GM12878 (cell line): ENCODE measurements around the gene GATAD2B. TPM values are rescaled to one million over a fixed set of nuclear protein-coding genes. Genes with fewer than 3 reads are reported as not detected.

ENCODE experiments used
- ATAC-seq: fragments of 200-7000 bp; cut with Tn5 transposase; 3 replicates; pipeline ENCODE4 v1.9.1; 2020; ENCODE audit warnings: mild to moderate bottlenecking, moderate library complexity
- BruUV-seq: library from RNA; stranded (reverse); fragments of 400-500 nt; replicated peaks from 2 replicates; lab custom pipeline; 2021; lab: Mats Ljungman, UMichigan
- CTCF ChIA-PET: fragments of 300-600 bp; sonication (Branson Sonifier 250); formaldehyde crosslinking; extraction: SDS; loops from one replicate; lab custom pipeline; 2021; ENCODE audit warnings: inconsistent platforms; lab: Yijun Ruan, JAX
- POLR2A ChIA-PET: fragments of 350-600 bp; formaldehyde crosslinking; extraction: SDS; loops from one replicate; lab custom pipeline; 2021; ENCODE audit warnings: inconsistent platforms; lab: Charles Lee
- RAD21 ChIA-PET: fragments of 300-600 bp; sonication (Branson Sonifier 250); formaldehyde crosslinking; loops from one replicate; lab custom pipeline; 2023; ENCODE audit warnings: antibody characterized with exemption; ENCODE audit not compliant: unreplicated experiment; lab: Charles Lee
- SMC1A ChIA-PET: fragments of 300-600 bp; sonication (Branson Sonifier 250); formaldehyde crosslinking; loops from one replicate; lab custom pipeline; 2023; ENCODE audit not compliant: unreplicated experiment, uncharacterized antibody; lab: Charles Lee
- DNase-seq: peaks from one replicate; pipeline ENCODE4 v3.0.0-alpha.2; 2011; ENCODE audit warnings: low read depth, low spot score
- FAIRE-seq: peaks from 3 replicates; lab custom pipeline; 2011; peaks lifted over from hg19 to GRCh38; lab: Jason Lieb, UNC
- H2AFZ ChIP-seq: 2 replicates; pipeline ENCODE4 v1.6.0; 2011; ENCODE audit warnings: low read depth, low read length, control low read depth; ENCODE audit not compliant: control insufficient read depth
- H3K27ac ChIP-seq: 2 replicates; pipeline ENCODE4 v1.5.1; 2011; ENCODE audit warnings: control low read depth; ENCODE audit not compliant: control insufficient read depth, insufficient read depth
- H3K27me3 ChIP-seq, 2 experiments: replicated peaks in 1 of 2; 2 replicates each; pipeline versions ENCODE4 v1.6.0 to v1.6.1; 2011; ENCODE audit warnings: low read length in 1 of 2; ENCODE audit not compliant: control insufficient read depth in 2 of 2, insufficient read depth in 2 of 2
- H3K36me3 ChIP-seq, 2 experiments: 2 replicates each; pipeline ENCODE4 v1.5.1; 2011; ENCODE audit warnings: low read length in 1 of 2; ENCODE audit not compliant: control insufficient read depth in 2 of 2, insufficient read depth in 2 of 2
- H3K4me1 ChIP-seq: 2 replicates; pipeline ENCODE4 v1.6.1; 2011; ENCODE audit warnings: mild to moderate bottlenecking, low read length, moderate library complexity, mixed read lengths; ENCODE audit not compliant: control insufficient read depth, insufficient read depth
- H3K4me2 ChIP-seq: 2 replicates; pipeline ENCODE4 v1.6.0; 2011; ENCODE audit warnings: control low read depth; ENCODE audit not compliant: control insufficient read depth, insufficient read depth
- H3K4me3 ChIP-seq: fragments of 200-600 bp; sonication (generic); 2 replicates; pipeline ENCODE4 v1.5.1; 2016
- H3K79me2 ChIP-seq: 2 replicates; pipeline ENCODE4 v1.6.0; 2011; ENCODE audit warnings: low read length; ENCODE audit not compliant: control insufficient read depth, insufficient read depth
- H3K9ac ChIP-seq: 2 replicates; pipeline ENCODE4 v1.8.0; 2011; ENCODE audit warnings: low read length, control low read depth, mixed read lengths; ENCODE audit not compliant: control insufficient read depth, insufficient read depth
- H3K9me3 ChIP-seq: replicated peaks from 3 replicates; pipeline ENCODE4 v1.5.1; 2011; ENCODE audit warnings: mild to moderate bottlenecking, low read length; ENCODE audit not compliant: control insufficient read depth, insufficient read depth
- H4K20me1 ChIP-seq: 2 replicates; pipeline ENCODE4 v1.6.0; 2011; ENCODE audit not compliant: control insufficient read depth, insufficient read depth
- ASH2L ChIP-seq: fragments of 300-600, 200-600 bp; sonication (generic); IDR thresholded peaks from 2 replicates; pipeline ENCODE4 v1.6.1; 2017; ENCODE audit warnings: low read depth, mild to moderate bottlenecking, borderline replicate concordance
- CEBPB ChIP-seq, 2 experiments: fragments of 150-350 bp in 1 of 2; IDR thresholded peaks; 2 replicates each; pipeline ENCODE4 v1.6.1; 2012 to 2014; ENCODE audit warnings: low read depth in 2 of 2, low read length in 2 of 2, borderline replicate concordance in 1 of 2, inconsistent platforms in 1 of 2
- ESRRA ChIP-seq: IDR thresholded peaks from 2 replicates; pipeline ENCODE4 v1.6.1; 2012; ENCODE audit warnings: mild to moderate bottlenecking, low read length, improper control_type of control experiment
- ETV6 ChIP-seq, 2 experiments: fragments of 450-650 bp in 1 of 2; IDR thresholded peaks in 1 of 2; conservative IDR thresholded peaks in 1 of 2; 2 replicates each; pipeline ENCODE4 v1.6.1; 2014; ENCODE audit warnings: antibody characterized with exemption in 1 of 2, borderline replicate concordance in 1 of 2, low read depth in 1 of 2, mild to moderate bottlenecking in 1 of 2, moderate library complexity in 1 of 2
- GATAD2B ChIP-seq: fragments of 450-650 bp; conservative IDR thresholded peaks from 2 replicates; pipeline ENCODE4 v1.6.1; 2017; ENCODE audit warnings: low read depth, mild to moderate bottlenecking, moderate library complexity
- KAT2A ChIP-seq: conservative IDR thresholded peaks from 2 replicates; pipeline ENCODE4 v1.6.1; 2011; ENCODE audit warnings: low read depth, low read length; ENCODE audit not compliant: control insufficient read depth
- SRF ChIP-seq, 2 experiments: IDR thresholded peaks; 2 replicates each; pipeline ENCODE4 v1.6.1; 2011; ENCODE audit warnings: low read depth in 2 of 2, low read length in 2 of 2, mild to moderate bottlenecking in 1 of 2, moderate library complexity in 1 of 2
- TAF1 ChIP-seq: IDR thresholded peaks from 2 replicates; pipeline ENCODE4 v1.6.1; 2011; ENCODE audit warnings: mild to moderate bottlenecking, low read depth, low read length, borderline replicate concordance
- TARDBP ChIP-seq: IDR thresholded peaks from 2 replicates; pipeline ENCODE4 v1.6.1; 2016; ENCODE audit warnings: borderline replicate concordance
- ZBED1 ChIP-seq: IDR thresholded peaks from 2 replicates; pipeline ENCODE4 v1.6.1; 2016; ENCODE audit warnings: borderline replicate concordance
- WGBS: methylation state at CpG from one replicate; pipeline ENCODE4 v1.1.6; 2016; ENCODE audit warnings: low lambda C conversion rate; ENCODE audit not compliant: insufficient replicate concordance, insufficient coverage; ENCODE audit errors: missing lambda C conversion rate; 5-methylcytosine and 5-hydroxymethylcytosine counted together
- in situ Hi-C: fragments of 300-500 bp; cut with MboI; formaldehyde crosslinking; loops from 9 replicates; pipeline ENCODE4 v1.14.3; 2018; ENCODE audit warnings: mixed read lengths
- intact Hi-C: fragments of 100-400 bp; cut with micrococcal nuclease; formaldehyde crosslinking; loops from one replicate; pipeline ENCODE4 v1.14.2; 2022; ENCODE audit not compliant: unreplicated experiment
- polyA plus RNA-seq, 11 experiments: library from polyadenylated mRNA; depleted of rRNA in 4 of 11; unstranded in 6 of 11; stranded (reverse) in 5 of 11; fragments of >200 nt; fragmentation: Nextera tagmentation in 4 of 11; fragmentation: Illumina TruSeq in 1 of 11; extraction: Ambion mirVana in 4 of 11; extraction: Trizol in 1 of 11; gene quantifications; 1 replicate in 1 of 11; 2 replicates in 10 of 11; pipeline versions ENCODE4 v1.2.1 to v1.2.3, GENCODE V29; 2011 to 2016; ENCODE audit warnings: inconsistent platforms in 2 of 11, missing spikeins in 2 of 11, low read depth in 1 of 11
- total RNA-seq, 4 experiments: library from RNA; depleted of rRNA in 3 of 4; stranded (reverse); fragments of >200 nt in 3 of 4; fragmentation: Illumina TruSeq in 1 of 4; extraction: Trizol in 1 of 4; gene quantifications; 2 replicates each; pipeline versions ENCODE4 v1.2.1 to v1.2.3, GENCODE V29; 2013 to 2021
- TF ChIP-seq, protein P1 (sequence below): fragments of 450-650 bp; IDR thresholded peaks from 2 replicates; pipeline ENCODE4 v1.6.1; 2016; ENCODE audit warnings: mild to moderate bottlenecking
- TF ChIP-seq, protein P2 (sequence below): fragments of 450-650 bp; IDR thresholded peaks from 2 replicates; pipeline ENCODE4 v1.6.1; 2017; ENCODE audit warnings: mild to moderate bottlenecking, low read depth, inconsistent platforms; ENCODE audit not compliant: poor library complexity, severe bottlenecking

The GATAD2B gene
- total and polyA plus RNA-seq, 10 of the 15 experiments (the other 5 are each of a cell fraction or from before 2014, with no cell fraction given): 2.4 to 63.1 (median 8.7) TPM

DNA sequence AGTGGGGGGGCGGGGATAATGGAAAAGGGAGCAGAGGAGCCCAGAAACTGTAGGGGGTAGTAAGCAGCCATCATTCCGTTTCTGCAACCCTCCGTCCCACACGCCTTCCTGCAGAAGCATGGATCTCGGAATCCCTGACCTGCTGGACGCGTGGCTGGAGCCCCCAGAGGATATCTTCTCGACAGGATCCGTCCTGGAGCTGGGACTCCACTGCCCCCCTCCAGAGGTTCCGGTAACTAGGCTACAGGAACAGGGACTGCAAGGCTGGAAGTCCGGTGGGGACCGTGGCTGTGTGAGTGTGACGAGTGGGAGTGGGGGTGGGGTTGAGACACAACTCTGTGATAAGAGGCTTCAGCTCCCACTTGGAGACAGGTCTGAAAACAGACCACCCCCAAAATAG is 45.6 kb upstream of the GATAD2B start:
- H3K4me1 ChIP-seq: peaks cover 19% of the 10 kb centered on the region
- ChIA-PET SMC1A (interaction anchor here (0.9 to 7.7 kb wide), 11 partner anchors 8 to 239 kb away, joined by 3 to 82 read pairs (median 12); partner anchors contain the start of genes CRTC2, DENND4B, GATAD2B and JTB), CTCF (interaction anchor here (0.5 to 7.1 kb wide), 9 partner anchors 9 to 367 kb away, joined by 3 to 64 read pairs (median 23); partner anchors contain the start of genes DENND4B, GATAD2B, JTB and RAB13), RAD21 (interaction anchor here (0.6 to 4.5 kb wide), 5 partner anchors 9 to 41 kb away, joined by 3 to 34 read pairs (median 5); partner anchors contain the start of genes CRTC2, DENND4B and JTB), POLR2A (interaction anchor here (0.8 to 10.0 kb wide), 5 partner anchors 8 to 370 kb away, joined by 3 to 132 read pairs (median 17); partner anchors contain the start of genes DENND4B, JTB and RAB13)
- H3K27ac ChIP-seq: peak overlapping the region; percentile 91; the same call in 1 of the 2 replicates
- peak overlapping the region; percentile 91 for H3K4me2 ChIP-seq
- peaks cover 32% of the 10 kb centered on the region for H3K79me2 ChIP-seq
- H2AFZ ChIP-seq: peak overlapping the region; percentile 90
- H3K9me3 ChIP-seq: no peaks in the 10 kb centered on the region
- in situ Hi-C loops (no loop called here), intact Hi-C loops (loop anchor here (5.0 kb wide), 2 partner anchors 146 to 161 kb away; no protein-coding TSS in a partner anchor)
- H3K4me3 ChIP-seq: peak overlapping the region; percentile 92
- no peaks in the 10 kb centered on the region for H4K20me1 ChIP-seq
- no TSS peak for BruUV-seq
- H3K36me3 ChIP-seq: peaks cover 0 to 4% of the 10 kb centered on the region in 2 experiments; a peak in 2 of 4 replicates
- H3K9ac ChIP-seq: peak overlapping the region; percentile 94
- TF ChIP-seq TARDBP (no peak), TAF1 (no peak), ESRRA (no peak), KAT2A (no peak), ZBED1 (no peak), CEBPB (IDR thresholded peaks at IDR 0.05; ENCODE audit: borderline replicate concordance in 1 of 2, low read depth in 2 of 2, low read length in 2 of 2) (no peak), GATAD2B (no peak), ASH2L (no peak), SRF (IDR thresholded peaks at IDR 0.05; ENCODE audit: low read depth in 2 of 2, low read length in 2 of 2) (no peak), ETV6 (conservative IDR thresholded peaks at IDR 0.05 in 1 of 2, IDR thresholded peaks at IDR 0.05 in 1 of 2; ENCODE audit: borderline replicate concordance in 1 of 2, low read depth in 1 of 2) (no peak)
- TF ChIP-seq, protein P1, sequence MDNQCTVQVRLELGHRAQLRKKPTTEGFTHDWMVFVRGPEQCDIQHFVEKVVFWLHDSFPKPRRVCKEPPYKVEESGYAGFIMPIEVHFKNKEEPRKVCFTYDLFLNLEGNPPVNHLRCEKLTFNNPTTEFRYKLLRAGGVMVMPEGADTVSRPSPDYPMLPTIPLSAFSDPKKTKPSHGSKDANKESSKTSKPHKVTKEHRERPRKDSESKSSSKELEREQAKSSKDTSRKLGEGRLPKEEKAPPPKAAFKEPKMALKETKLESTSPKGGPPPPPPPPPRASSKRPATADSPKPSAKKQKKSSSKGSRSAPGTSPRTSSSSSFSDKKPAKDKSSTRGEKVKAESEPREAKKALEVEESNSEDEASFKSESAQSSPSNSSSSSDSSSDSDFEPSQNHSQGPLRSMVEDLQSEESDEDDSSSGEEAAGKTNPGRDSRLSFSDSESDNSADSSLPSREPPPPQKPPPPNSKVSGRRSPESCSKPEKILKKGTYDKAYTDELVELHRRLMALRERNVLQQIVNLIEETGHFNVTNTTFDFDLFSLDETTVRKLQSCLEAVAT: no peak
- TF ChIP-seq, protein P2, sequence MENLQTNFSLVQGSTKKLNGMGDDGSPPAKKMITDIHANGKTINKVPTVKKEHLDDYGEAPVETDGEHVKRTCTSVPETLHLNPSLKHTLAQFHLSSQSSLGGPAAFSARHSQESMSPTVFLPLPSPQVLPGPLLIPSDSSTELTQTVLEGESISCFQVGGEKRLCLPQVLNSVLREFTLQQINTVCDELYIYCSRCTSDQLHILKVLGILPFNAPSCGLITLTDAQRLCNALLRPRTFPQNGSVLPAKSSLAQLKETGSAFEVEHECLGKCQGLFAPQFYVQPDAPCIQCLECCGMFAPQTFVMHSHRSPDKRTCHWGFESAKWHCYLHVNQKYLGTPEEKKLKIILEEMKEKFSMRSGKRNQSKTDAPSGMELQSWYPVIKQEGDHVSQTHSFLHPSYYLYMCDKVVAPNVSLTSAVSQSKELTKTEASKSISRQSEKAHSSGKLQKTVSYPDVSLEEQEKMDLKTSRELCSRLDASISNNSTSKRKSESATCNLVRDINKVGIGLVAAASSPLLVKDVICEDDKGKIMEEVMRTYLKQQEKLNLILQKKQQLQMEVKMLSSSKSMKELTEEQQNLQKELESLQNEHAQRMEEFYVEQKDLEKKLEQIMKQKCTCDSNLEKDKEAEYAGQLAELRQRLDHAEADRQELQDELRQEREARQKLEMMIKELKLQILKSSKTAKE: no peak
- ATAC-seq: no peak
- no peak for FAIRE-seq
- 45% methylated on average over 13 of the region's 13 CpGs for WGBS
- H3K27me3 ChIP-seq: no peaks in the 10 kb centered on the region
- no peak for DNase-seq
